Loucy (cell line): Measurements from ENCODE around the gene OTOP3.

ENCODE experiments used
- H2AFZ ChIP-seq: fragments of 200-600 bp; sonication (generic); 2 replicates; pipeline ENCODE4 v1.6.0; 2016; ENCODE audit warnings: antibody characterized with exemption, mild to moderate bottlenecking, low read length, moderate library complexity
- H3F3A ChIP-seq: fragments of 200-600 bp; 2 replicates; pipeline ENCODE4 v1.6.0; 2016; ENCODE audit warnings: antibody characterized with exemption, low read depth, mild to moderate bottlenecking
- H3K27me3 ChIP-seq: fragments of 200-600 bp; sonication (generic); 2 replicates; pipeline ENCODE4 v1.6.1; 2014; ENCODE audit warnings: low read length, mild to moderate bottlenecking; ENCODE audit not compliant: insufficient read depth, poor library complexity, severe bottlenecking
- H3K36me3 ChIP-seq: fragments of 200-600 bp; sonication (generic); 2 replicates; pipeline ENCODE4 v1.6.1; 2016; ENCODE audit warnings: low read length; ENCODE audit not compliant: insufficient read depth
- H3K4me1 ChIP-seq: fragments of 200-600 bp; sonication (generic); 2 replicates; pipeline ENCODE4 v1.5.1; 2014; ENCODE audit warnings: low read length, mild to moderate bottlenecking; ENCODE audit not compliant: insufficient read depth, poor library complexity, severe bottlenecking
- H3K4me2 ChIP-seq: fragments of 200-600 bp; sonication (generic); 2 replicates; pipeline ENCODE4 v1.6.0; 2014; ENCODE audit warnings: antibody characterized with exemption, low read length, low read depth, mild to moderate bottlenecking; ENCODE audit not compliant: poor library complexity, severe bottlenecking
- H3K4me3 ChIP-seq: fragments of 200-600 bp; sonication (generic); 2 replicates; pipeline ENCODE4 v1.5.1; 2014; ENCODE audit warnings: low read length, mild to moderate bottlenecking, mixed read lengths; ENCODE audit not compliant: poor library complexity, severe bottlenecking
- H3K79me2 ChIP-seq: fragments of 200-600 bp; sonication (generic); 2 replicates; pipeline ENCODE4 v1.6.1; 2014; ENCODE audit warnings: low read length; ENCODE audit not compliant: insufficient read depth
- H3K9ac ChIP-seq: fragments of 200-600 bp; sonication (generic); 2 replicates; pipeline ENCODE4 v1.6.0; 2014; ENCODE audit warnings: mild to moderate bottlenecking, low read depth, low read length, moderate library complexity; ENCODE audit not compliant: poor library complexity, severe bottlenecking
- H3K9me2 ChIP-seq: fragments of 200-600 bp; sonication (generic); replicated peaks from 2 replicates; pipeline ENCODE4 v1.6.1; 2016; ENCODE audit warnings: low read depth, low read length, mixed read lengths
- H3K9me3 ChIP-seq: fragments of 200-600 bp; sonication (generic); 2 replicates; pipeline ENCODE4 v1.6.1; 2014; ENCODE audit warnings: mild to moderate bottlenecking, antibody characterized with exemption, low read length, low read depth; ENCODE audit not compliant: insufficient read depth
- H4K20me1 ChIP-seq: fragments of 200-600 bp; sonication (generic); 2 replicates; pipeline ENCODE4 v1.6.0; 2014; ENCODE audit warnings: antibody characterized with exemption, low read length, mild to moderate bottlenecking; ENCODE audit not compliant: insufficient read depth, poor library complexity, severe bottlenecking
- EZH2phosphoT487 ChIP-seq: fragments of 200-600 bp; IDR thresholded peaks from 2 replicates; pipeline ENCODE4 v1.6.1; 2018; ENCODE audit warnings: antibody characterized with exemption, mild to moderate bottlenecking, moderate library complexity, borderline replicate concordance
- TF ChIP-seq, protein P1 (sequence below): fragments of 200-600 bp; sonication (generic); conservative IDR thresholded peaks from 2 replicates; pipeline ENCODE4 v1.5.1; 2014; ENCODE audit warnings: mild to moderate bottlenecking, antibody characterized with exemption, low read length

Gene OTOP3

DNA sequence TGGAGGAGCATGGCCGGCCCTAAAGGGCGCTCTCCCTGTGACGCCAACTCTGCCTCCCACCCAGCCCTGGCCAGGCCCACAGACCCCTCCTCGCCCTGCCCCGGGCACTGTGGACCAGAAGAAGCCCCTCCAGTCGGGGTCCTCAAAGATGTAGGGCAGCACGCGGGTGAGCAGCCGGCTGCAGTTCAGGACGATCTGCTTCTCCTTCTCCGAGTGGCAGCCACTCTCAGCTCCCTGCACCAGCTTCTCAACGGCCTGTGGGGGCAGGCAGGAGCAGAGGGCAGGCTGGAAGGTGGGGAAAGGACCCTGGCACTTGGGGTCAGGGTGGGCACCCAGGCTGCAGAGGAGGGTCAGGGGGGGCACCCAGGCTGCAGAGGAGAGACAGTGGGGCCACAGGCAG lies 28.0 kb downstream of the OTOP3 start:
- no peaks in the 10 kb centered on the region for H3K9me3 ChIP-seq
- H3K36me3 ChIP-seq, result no peaks in the 10 kb centered on the region
- H3K9me2 ChIP-seq, result no peaks in the 10 kb centered on the region
- H3K4me2 ChIP-seq, result no peak overlapping the region
- H3K4me3 ChIP-seq, result no peak overlapping the region
- peaks cover 7% of the 10 kb centered on the region for H3K4me1 ChIP-seq
- H3K79me2 ChIP-seq, result no peaks in the 10 kb centered on the region
- TF ChIP-seq EZH2phosphoT487, result no peak
- TF ChIP-seq, protein P1, sequence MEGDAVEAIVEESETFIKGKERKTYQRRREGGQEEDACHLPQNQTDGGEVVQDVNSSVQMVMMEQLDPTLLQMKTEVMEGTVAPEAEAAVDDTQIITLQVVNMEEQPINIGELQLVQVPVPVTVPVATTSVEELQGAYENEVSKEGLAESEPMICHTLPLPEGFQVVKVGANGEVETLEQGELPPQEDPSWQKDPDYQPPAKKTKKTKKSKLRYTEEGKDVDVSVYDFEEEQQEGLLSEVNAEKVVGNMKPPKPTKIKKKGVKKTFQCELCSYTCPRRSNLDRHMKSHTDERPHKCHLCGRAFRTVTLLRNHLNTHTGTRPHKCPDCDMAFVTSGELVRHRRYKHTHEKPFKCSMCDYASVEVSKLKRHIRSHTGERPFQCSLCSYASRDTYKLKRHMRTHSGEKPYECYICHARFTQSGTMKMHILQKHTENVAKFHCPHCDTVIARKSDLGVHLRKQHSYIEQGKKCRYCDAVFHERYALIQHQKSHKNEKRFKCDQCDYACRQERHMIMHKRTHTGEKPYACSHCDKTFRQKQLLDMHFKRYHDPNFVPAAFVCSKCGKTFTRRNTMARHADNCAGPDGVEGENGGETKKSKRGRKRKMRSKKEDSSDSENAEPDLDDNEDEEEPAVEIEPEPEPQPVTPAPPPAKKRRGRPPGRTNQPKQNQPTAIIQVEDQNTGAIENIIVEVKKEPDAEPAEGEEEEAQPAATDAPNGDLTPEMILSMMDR, result peak; percentile 33
- no peak overlapping the region for H3K9ac ChIP-seq
- no peak overlapping the region for H2AFZ ChIP-seq
- no peaks in the 10 kb centered on the region for H3F3A ChIP-seq
- H3K27me3 ChIP-seq, result no peaks in the 10 kb centered on the region
- no peaks in the 10 kb centered on the region for H4K20me1 ChIP-seq

DNA sequence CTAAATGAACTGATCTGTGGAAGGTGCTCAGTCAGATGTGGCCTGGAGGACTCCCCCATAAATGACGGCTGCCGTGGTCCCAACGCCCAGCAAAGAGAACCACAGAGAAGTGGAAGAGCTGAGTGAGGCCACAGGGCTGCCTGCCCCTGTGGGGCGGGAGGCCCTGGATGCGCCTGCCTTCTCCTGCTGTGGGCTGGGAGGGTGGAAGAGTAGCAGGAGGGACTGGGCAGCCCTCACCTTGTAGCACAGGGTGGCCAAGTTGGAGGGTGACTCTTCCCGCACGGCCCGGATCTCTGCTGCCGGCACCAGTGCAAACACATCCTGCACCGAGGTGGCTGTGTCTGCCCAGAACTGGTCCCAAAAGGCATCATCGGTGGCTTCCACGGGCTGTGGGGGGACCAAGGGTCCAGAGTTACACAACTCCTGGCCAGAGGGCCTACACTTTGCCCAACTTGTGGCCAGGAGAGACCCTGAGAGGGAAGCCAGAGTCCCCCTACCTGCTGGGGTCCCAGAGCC lies 28.6 kb downstream of the OTOP3 start:
- Histone ChIP-seq H3K9me2 (no peaks in the 10 kb centered on the region), H3K27me3 (no peaks in the 10 kb centered on the region), H2AFZ (no peak overlapping the region), H3K4me3 (no peak overlapping the region), H3K4me1 (peaks cover 7% of the 10 kb centered on the region), H3F3A (no peaks in the 10 kb centered on the region), H4K20me1 (no peaks in the 10 kb centered on the region), H3K4me2 (no peak overlapping the region), H3K9me3 (no peaks in the 10 kb centered on the region), H3K9ac (no peak overlapping the region), H3K79me2 (no peaks in the 10 kb centered on the region), H3K36me3 (no peaks in the 10 kb centered on the region)
- no peak for TF ChIP-seq EZH2phosphoT487
- TF ChIP-seq, protein P1, result no peak

DNA sequence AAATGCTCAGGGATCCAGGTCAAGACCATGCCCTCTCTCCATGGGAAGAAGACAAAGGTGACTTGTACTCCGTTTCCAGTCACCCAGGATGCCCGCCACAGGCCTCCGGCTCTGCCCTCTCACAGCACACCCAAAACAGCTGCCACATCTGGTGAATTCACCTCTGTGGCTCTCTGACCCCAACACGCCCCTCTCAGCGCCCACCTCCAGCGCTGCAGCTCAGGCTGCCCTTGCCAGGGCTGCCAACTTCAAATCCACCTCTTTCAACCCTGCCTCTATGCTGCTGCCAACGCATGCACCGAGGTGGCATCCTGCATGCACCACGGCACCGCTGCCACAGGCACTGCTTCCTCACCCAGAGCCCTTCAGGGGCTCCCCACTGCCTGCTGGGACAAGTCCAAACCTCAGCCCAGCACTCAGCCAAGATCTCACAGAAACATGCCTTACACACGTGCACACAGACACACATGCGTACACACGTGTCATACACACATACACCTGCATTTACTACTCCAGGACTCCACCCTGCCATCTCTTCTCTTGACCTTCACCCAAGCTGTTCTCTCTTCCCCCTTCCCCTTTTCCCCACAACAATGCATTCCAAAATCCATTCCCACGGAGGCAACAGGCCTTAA lies 29.4 kb downstream of the OTOP3 start:
- Histone ChIP-seq H3K36me3 (no peaks in the 10 kb centered on the region), H3K4me2 (no peak overlapping the region), H3K79me2 (no peaks in the 10 kb centered on the region), H3F3A (no peaks in the 10 kb centered on the region), H3K4me1 (peaks cover 7% of the 10 kb centered on the region), H4K20me1 (no peaks in the 10 kb centered on the region), H2AFZ (no peak overlapping the region), H3K4me3 (no peak overlapping the region), H3K9me2 (no peaks in the 10 kb centered on the region), H3K27me3 (no peaks in the 10 kb centered on the region), H3K9me3 (no peaks in the 10 kb centered on the region), H3K9ac (no peak overlapping the region)
- TF ChIP-seq EZH2phosphoT487, result no peak
- TF ChIP-seq, protein P1, result no peak
